SK-N-SH (cell line): ENCODE measurements around the gene FERMT2. TPM values are rescaled to one million over a fixed set of nuclear protein-coding genes. Genes with fewer than 3 reads are reported as not detected.

Source experiments
- CTCF ChIA-PET: fragments of 300-600, 350-600 bp; formaldehyde crosslinking; extraction: SDS; loops from one replicate; lab custom pipeline; 2021; lab: Yijun Ruan, JAX
- POLR2A ChIA-PET: fragments of 350-600 bp; sonication (Branson Sonifier 250); formaldehyde crosslinking; extraction: SDS; loops from one replicate; lab custom pipeline; 2020; ENCODE audit warnings: antibody characterized with exemption, inconsistent platforms; lab: Yijun Ruan, JAX
- DNase-seq: peaks from one replicate; pipeline ENCODE4 v3.0.0; 2012
- H2AFZ ChIP-seq: fragments of 200-600 bp; sonication (generic); 2 replicates; pipeline ENCODE4 v1.8.1; 2016; ENCODE audit warnings: antibody characterized with exemption, mild to moderate bottlenecking, low read depth
- H3F3A ChIP-seq: fragments of 200-600 bp; sonication (generic); replicated peaks from 2 replicates; pipeline ENCODE3; 2016; ENCODE audit warnings: antibody characterized with exemption, mild to moderate bottlenecking; ENCODE audit not compliant: insufficient read depth
- H3K27ac ChIP-seq, 2 experiments: fragments of 200-500 bp in 1 of 2; fragments of 200-600 bp in 1 of 2; sonication (Bioruptor generic) in 1 of 2; sonication (generic), shearing (Covaris generic) in 1 of 2; 2 replicates each; pipeline versions ENCODE4 v1.5.1 to v1.6.1; 2014 to 2016; ENCODE audit warnings: low read depth in 2 of 2, inconsistent platforms in 1 of 2, low read length in 1 of 2, mild to moderate bottlenecking in 1 of 2, mixed read lengths in 1 of 2
- H3K27me3 ChIP-seq: fragments of 200-600 bp; sonication (generic), shearing (Covaris generic); 2 replicates; pipeline ENCODE4 v1.6.1; 2016; ENCODE audit warnings: mixed run types; ENCODE audit not compliant: insufficient read depth
- H3K36me3 ChIP-seq, 2 experiments: fragments of 200-500 bp in 1 of 2; fragments of 200-600 bp in 1 of 2; sonication (Bioruptor generic) in 1 of 2; sonication (generic) in 1 of 2; replicated peaks in 1 of 2; 2 replicates each; pipeline versions ENCODE3 to v1.5.1; 2014 to 2016; ENCODE audit warnings: low read length in 1 of 2, mild to moderate bottlenecking in 1 of 2; ENCODE audit not compliant: insufficient read depth in 2 of 2, control insufficient read depth in 1 of 2
- H3K4me1 ChIP-seq, 2 experiments: fragments of 200-500 bp in 1 of 2; fragments of 200-600 bp in 1 of 2; sonication (Bioruptor generic) in 1 of 2; sonication (generic), shearing (Covaris generic) in 1 of 2; 2 replicates each; pipeline versions ENCODE4 v1.5.1 to v1.6.1; 2014 to 2016; ENCODE audit warnings: low read depth in 1 of 2, low read length in 1 of 2, mixed run types in 1 of 2; ENCODE audit not compliant: insufficient read depth in 2 of 2, control insufficient read depth in 1 of 2
- H3K4me2 ChIP-seq: fragments of 200-600 bp; sonication (generic), shearing (Covaris generic); 2 replicates; pipeline ENCODE4 v1.6.1; 2017; ENCODE audit warnings: mixed run types
- H3K4me3 ChIP-seq, 2 experiments: fragments of 200-500 bp in 1 of 2; fragments of 200-600 bp in 1 of 2; sonication (Bioruptor generic) in 1 of 2; sonication (generic), shearing (Covaris generic) in 1 of 2; 2 replicates each; pipeline versions ENCODE4 v1.5.1 to v1.8.1; 2014 to 2016; ENCODE audit warnings: low read depth in 2 of 2, inconsistent platforms in 1 of 2, low read length in 1 of 2, mild to moderate bottlenecking in 1 of 2, mixed read lengths in 1 of 2, moderate library complexity in 1 of 2
- H3K79me2 ChIP-seq: fragments of 200-600 bp; sonication (generic); 2 replicates; pipeline ENCODE4 v1.8.1; 2017; ENCODE audit warnings: mild to moderate bottlenecking; ENCODE audit not compliant: insufficient read depth
- H3K9ac ChIP-seq: fragments of 200-600 bp; sonication (generic); 2 replicates; pipeline ENCODE4 v1.6.1; 2017; ENCODE audit warnings: mixed run types
- H3K9me2 ChIP-seq: fragments of 200-600 bp; sonication (generic); 2 replicates; pipeline ENCODE4 v1.6.1; 2017; ENCODE audit warnings: mixed run types
- H3K9me3 ChIP-seq: fragments of 200-600 bp; sonication (generic); 2 replicates; pipeline ENCODE4 v1.6.1; 2017; ENCODE audit warnings: mixed run types, mild to moderate bottlenecking, moderate library complexity
- H4K20me1 ChIP-seq: fragments of 200-600 bp; sonication (generic); 2 replicates; pipeline ENCODE4 v1.6.1; 2017; ENCODE audit warnings: mild to moderate bottlenecking, mixed run types; ENCODE audit not compliant: insufficient read depth
- EP300 ChIP-seq, 2 experiments: IDR thresholded peaks; 2 replicates each; pipeline versions ENCODE4 v1.4.0 to v1.6.1; 2012; ENCODE audit warnings: borderline replicate concordance in 1 of 2, low read depth in 1 of 2, low read length in 1 of 2
- EZH2phosphoT487 ChIP-seq: fragments of 200-600 bp; sonication (generic); IDR thresholded peaks from 2 replicates; pipeline ENCODE4 v1.6.1; 2017; ENCODE audit warnings: low read depth, mixed run types, mild to moderate bottlenecking, antibody characterized with exemption, moderate library complexity, borderline replicate concordance
- FOXJ3 ChIP-seq: sonication (generic); formaldehyde crosslinking; IDR thresholded peaks from 2 replicates; pipeline ENCODE4 v1.5.1; 2020; ENCODE audit warnings: mild to moderate bottlenecking, missing genetic modification reagents
- GATA2 ChIP-seq: sonication (generic); formaldehyde crosslinking; IDR thresholded peaks from 2 replicates; pipeline ENCODE4 v1.5.0; 2020; ENCODE audit warnings: mild to moderate bottlenecking, missing genetic modification reagents
- JUND ChIP-seq: IDR thresholded peaks from 2 replicates; pipeline ENCODE4 v1.4.0; 2012
- NRF1 ChIP-seq: IDR thresholded peaks from 2 replicates; pipeline ENCODE4 v1.6.1; 2012; ENCODE audit warnings: low read depth, mild to moderate bottlenecking, low read length
- PBX3 ChIP-seq: IDR thresholded peaks from 2 replicates; pipeline ENCODE4; 2012
- REST ChIP-seq: IDR thresholded peaks from 2 replicates; pipeline ENCODE4 v1.6.1; 2012; ENCODE audit warnings: mild to moderate bottlenecking, low read depth, low read length, moderate library complexity
- RXRA ChIP-seq: IDR thresholded peaks from 2 replicates; pipeline ENCODE4 v1.4.0; 2012; ENCODE audit warnings: low read depth, mild to moderate bottlenecking, borderline replicate concordance
- SMC3 ChIP-seq: IDR thresholded peaks from 2 replicates; pipeline ENCODE4 v1.6.1; 2012; ENCODE audit warnings: low read depth, low read length, improper control_type of control experiment
- TEAD4 ChIP-seq: IDR thresholded peaks from 2 replicates; pipeline ENCODE4 v1.4.0; 2012; ENCODE audit warnings: mild to moderate bottlenecking, borderline replicate concordance; ENCODE audit not compliant: insufficient read depth
- USF1 ChIP-seq: IDR thresholded peaks from 2 replicates; pipeline ENCODE4 v1.4.0; 2012; ENCODE audit warnings: low read depth, borderline replicate concordance
- YY1 ChIP-seq: IDR thresholded peaks from 2 replicates; pipeline ENCODE4 v1.4.0; 2012; ENCODE audit warnings: low read depth, mild to moderate bottlenecking
- WGBS: methylation state at CpG from one replicate; pipeline ENCODE4 v1.1.6; 2017; ENCODE audit warnings: low lambda C conversion rate; 5-methylcytosine and 5-hydroxymethylcytosine counted together
- polyA plus RNA-seq, 3 experiments: library from polyadenylated mRNA; depleted of rRNA; stranded (reverse); fragments of >200 nt; gene quantifications; 2 replicates each; pipeline ENCODE4 v1.2.3, GENCODE V29; 2012

FERMT2 gene
- polyA plus RNA-seq, 1 of the 3 experiments (the other 2 are of a cell fraction): 40.1 TPM

GRCh38 chr14:52929192-52929807 is 21.6 kb downstream of the FERMT2 start:
- Histone ChIP-seq H3K9me2 (no peaks in the 10 kb centered on the region), H3F3A (peaks cover 53% of the 10 kb centered on the region), H4K20me1 (peaks cover 99% of the 10 kb centered on the region), H3K4me1 (peaks cover 4 to 21% of the 10 kb centered on the region in 2 experiments), H3K27ac (no peak overlapping the region), H3K79me2 (peaks cover 100% of the 10 kb centered on the region), H3K36me3 (peaks cover 2 to 6% of the 10 kb centered on the region in 2 experiments), H3K4me2 (no peak overlapping the region), H3K4me3 (no peak overlapping the region), H3K9ac (no peak overlapping the region), H3K27me3 (no peaks in the 10 kb centered on the region), H3K9me3 (no peaks in the 10 kb centered on the region), H2AFZ (no peak overlapping the region)
- ChIA-PET POLR2A (no interaction called here), CTCF (no interaction called here)
- no peak for DNase-seq
- WGBS: 98% methylated on average over 4 of the region's 4 CpGs
- no peak for TF ChIP-seq NRF1
- no peak for TF ChIP-seq JUND
- no peak for TF ChIP-seq REST
- TF ChIP-seq YY1: no peak
- TF ChIP-seq FOXJ3 (CRISPR knock-in tag): no peak
- no peak for TF ChIP-seq PBX3
- TF ChIP-seq EP300 (IDR thresholded peaks at IDR 0.05; ENCODE audit: borderline replicate concordance in 1 of 2, low read depth in 1 of 2, low read length in 1 of 2): no peak
- TF ChIP-seq TEAD4: no peak
- TF ChIP-seq SMC3: no peak
- TF ChIP-seq USF1: no peak
- TF ChIP-seq GATA2: no peak
- TF ChIP-seq RXRA: no peak
- TF ChIP-seq EZH2phosphoT487: no peak
